ENCODE results near the gene AFM.

Gene AFM, protein sequence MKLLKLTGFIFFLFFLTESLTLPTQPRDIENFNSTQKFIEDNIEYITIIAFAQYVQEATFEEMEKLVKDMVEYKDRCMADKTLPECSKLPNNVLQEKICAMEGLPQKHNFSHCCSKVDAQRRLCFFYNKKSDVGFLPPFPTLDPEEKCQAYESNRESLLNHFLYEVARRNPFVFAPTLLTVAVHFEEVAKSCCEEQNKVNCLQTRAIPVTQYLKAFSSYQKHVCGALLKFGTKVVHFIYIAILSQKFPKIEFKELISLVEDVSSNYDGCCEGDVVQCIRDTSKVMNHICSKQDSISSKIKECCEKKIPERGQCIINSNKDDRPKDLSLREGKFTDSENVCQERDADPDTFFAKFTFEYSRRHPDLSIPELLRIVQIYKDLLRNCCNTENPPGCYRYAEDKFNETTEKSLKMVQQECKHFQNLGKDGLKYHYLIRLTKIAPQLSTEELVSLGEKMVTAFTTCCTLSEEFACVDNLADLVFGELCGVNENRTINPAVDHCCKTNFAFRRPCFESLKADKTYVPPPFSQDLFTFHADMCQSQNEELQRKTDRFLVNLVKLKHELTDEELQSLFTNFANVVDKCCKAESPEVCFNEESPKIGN

GRCh38 chr4:73481358-73481757 is at the start of gene AFM:
AFM (plus strand) TSS chr4:73481745; CDS start chr4:73481776, 31 bp downstream.
- no peak for DNase-seq

GRCh38 chr4:73431813-73432168 is 49.8 kb upstream of the AFM start:
- no peak for DNase-seq

DNA sequence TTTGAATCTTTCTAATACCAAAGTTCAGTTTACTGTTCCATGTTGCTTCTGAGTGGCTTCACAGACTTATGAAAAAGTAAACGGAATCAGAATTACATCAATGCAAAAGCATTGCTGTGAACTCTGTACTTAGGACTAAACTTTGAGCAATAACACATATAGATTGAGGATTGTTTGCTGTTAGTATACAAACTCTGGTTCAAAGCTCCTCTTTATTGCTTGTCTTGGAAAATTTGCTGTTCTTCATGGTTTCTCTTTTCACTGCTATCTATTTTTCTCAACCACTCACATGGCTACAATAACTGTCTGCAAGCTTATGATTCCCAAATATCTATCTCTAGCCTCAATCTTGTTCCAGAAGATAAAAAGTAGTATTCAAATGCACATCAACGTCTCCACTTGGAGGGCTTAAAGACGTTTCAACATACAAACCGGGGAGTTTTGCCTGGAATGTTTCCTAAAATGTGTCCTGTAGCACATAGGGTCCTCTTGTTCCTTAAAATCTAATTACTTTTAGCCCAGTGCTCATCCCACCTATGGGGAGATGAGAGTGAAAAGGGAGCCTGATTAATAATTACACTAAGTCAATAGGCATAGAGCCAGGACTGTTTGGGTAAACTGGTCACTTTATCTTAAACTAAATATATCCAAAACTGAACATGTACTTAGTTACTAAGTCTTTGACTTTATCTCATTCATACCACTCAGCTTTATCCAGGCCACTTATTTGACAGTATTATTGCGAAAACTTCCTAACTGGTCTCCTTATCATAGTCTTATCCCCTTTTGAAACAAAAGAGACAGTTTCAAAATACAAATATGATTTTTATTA is 49.2 kb upstream of the AFM start:
- DNase-seq: no peak

DNA sequence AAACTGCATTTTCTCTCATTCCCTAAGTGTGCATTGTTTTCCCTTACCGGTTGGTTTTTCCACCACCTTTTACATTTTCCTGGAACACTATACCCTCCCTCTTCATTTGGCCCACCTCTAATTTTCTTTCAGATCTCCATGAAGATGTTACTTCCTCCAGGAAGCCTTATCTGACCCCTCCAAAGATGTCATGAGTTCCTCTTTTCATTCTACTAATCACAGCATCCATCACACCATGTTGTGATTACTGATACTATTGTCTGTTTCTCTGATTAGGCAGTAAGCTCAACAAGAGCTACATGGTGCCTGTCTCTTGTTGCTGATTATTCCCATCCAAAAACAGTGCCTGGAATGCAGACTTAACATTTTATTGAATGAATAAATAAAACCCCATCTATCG is 48.4 kb upstream of the AFM start:
- DNase-seq: no peak

- DNase-seq: no peak
These were observed 47.2 kb upstream of the AFM start for GRCh38 chr4:73434311-73434710.

DNA sequence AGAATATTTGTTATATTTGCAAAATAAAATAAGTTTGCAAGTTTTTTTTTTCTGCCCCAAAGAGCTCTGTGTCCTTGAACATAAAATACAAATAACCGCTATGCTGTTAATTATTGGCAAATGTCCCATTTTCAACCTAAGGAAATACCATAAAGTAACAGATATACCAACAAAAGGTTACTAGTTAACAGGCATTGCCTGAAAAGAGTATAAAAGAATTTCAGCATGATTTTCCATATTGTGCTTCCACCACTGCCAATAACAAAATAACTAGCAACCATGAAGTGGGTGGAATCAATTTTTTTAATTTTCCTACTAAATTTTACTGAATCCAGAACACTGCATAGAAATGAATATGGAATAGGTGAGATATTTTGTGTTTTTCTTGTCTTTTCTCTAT is 45.6 kb upstream of the AFM start, which contains the start of gene AFP:
TSS of gene AFP (plus strand) at position 238 of the 400 bp plus-strand sequence. CDS start at position 280, 42 bp downstream.
- DNase-seq: no peak

DNA sequence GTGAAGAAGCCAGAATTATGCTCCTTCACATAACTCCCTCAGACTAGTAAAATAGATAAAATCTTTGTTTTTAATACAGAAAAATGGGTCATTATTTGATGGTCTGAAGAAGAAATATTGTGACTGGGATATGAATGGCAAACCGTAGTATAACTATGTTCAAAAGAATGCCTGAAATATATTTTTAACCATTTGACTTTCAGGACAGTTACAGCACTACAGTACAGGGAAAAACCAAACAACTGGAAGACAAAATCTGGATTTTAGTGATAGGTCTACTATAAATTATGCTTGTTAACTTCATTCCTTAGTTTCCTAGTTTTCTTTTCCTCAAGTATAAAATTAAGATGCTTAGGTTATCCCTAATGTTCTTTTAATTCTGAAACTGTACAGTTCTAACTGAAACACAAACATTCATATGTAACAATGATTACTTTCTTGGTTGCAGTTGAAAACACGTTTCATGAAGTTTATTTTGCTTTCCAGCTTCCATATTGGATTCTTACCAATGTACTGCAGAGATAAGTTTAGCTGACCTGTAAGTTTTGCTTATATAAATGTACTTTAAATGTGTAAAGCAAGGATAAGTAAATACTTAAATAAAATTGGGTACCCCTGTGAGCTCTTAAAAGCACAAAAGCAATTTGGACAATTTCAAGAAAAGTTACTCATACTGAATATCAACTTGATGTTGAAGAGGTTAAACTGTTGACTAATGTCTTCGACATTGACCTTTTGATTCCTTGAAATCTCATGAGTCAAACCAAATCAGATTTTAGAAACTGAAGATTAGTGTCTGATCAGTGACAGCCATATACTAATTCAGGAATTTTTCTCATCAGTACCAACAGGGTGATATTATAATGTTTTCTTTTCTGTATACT is 44.6 kb upstream of the AFM start:
- no peak for DNase-seq

DNA sequence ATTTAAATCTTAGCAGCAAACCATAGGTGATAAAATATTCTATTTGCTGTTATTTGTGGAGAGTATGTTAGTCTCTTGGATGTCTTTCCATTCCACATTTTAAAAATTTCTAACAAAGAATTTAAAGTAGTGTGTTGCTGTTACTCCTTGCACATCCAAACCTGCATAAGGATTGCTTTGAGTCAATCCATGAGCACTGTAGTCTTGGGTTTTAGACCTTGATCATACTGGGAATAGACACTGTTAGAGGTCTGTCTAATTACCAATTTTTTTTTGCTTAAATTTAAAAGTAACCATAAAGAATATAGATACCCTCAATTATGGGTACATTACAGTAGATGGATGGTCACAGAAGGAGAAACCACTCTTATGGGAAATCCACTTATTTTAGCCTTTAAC is 44.0 kb upstream of the AFM start:
- no peak for DNase-seq

- DNase-seq: no peak
These were observed 43.5 kb upstream of the AFM start for GRCh38 chr4:73438048-73438447.

- no peak for DNase-seq
These were observed 42.8 kb upstream of the AFM start for GRCh38 chr4:73438582-73439215.

DNA sequence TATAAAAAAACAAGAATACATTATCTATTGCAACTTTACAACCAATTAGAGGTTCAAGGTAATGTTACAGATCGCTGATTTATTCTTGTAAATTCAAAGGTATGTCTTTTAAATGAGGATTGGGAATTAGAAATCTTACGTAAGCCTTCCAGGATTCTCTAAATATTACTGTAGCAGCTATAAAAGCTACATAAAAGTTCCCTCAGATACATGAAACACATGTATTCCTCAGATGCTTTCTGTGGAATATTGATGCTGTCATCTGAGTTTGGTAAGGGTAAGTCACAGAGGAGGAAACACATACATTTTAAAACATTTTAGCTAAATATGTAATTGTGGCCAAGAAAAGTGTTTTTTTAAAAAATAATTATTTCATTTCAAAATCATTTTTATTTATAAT is 42.1 kb upstream of the AFM start:
- no peak for DNase-seq

GRCh38 chr4:73439991-73440390 is 41.6 kb upstream of the AFM start:
- no peak for DNase-seq

GRCh38 chr4:73440653-73441052 is 40.9 kb upstream of the AFM start:
- no peak for DNase-seq

- no peak for DNase-seq
These were observed 39.3 kb upstream of the AFM start for GRCh38 chr4:73442275-73442674.

- no peak for DNase-seq
These were observed 38.3 kb upstream of the AFM start for GRCh38 chr4:73443224-73443623.

DNA sequence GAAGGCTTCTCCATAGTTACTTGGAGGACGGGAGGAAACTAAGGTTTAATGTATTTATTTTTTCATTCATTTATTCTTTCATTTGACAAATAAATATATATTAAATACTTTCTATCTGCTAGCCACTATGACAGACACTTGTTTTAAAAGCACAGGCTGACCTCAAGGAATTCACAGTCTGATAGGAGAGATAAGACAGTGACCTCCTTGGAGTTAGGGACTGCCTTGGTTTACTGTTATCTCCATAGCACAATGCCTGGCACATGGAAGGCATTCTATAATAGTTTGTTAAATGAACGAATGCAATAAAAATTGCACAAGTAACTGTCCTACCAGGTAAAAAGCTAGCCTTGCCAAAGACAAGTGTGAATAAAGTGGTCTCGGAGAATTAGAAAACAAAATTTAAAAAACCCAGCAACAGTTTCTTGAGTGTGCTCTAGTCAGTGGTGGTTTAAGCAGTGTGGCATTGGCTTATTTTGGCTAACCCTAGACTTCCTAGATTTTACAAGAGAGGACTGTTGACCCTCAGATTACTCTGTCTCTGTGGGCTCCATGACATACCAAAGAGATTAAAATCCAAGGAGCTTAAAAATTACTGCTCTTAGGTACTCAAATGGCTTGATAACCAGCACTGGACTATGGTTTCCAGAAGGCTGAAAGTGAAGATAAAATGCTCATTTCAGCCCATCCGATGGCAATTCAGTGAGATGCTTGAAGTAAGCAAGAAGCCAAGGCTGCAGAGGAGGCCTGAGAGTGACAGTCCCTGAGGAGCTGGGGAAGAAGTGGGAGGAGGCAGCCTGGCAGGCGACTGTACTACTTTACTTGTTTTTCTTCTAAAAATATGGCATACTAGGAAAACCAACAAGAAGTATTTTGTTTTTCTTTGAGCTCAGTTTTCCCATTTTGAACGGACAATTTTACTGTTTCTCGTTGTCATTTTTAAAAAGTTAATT is 35.9 kb upstream of the AFM start:
- no peak for DNase-seq

DNA sequence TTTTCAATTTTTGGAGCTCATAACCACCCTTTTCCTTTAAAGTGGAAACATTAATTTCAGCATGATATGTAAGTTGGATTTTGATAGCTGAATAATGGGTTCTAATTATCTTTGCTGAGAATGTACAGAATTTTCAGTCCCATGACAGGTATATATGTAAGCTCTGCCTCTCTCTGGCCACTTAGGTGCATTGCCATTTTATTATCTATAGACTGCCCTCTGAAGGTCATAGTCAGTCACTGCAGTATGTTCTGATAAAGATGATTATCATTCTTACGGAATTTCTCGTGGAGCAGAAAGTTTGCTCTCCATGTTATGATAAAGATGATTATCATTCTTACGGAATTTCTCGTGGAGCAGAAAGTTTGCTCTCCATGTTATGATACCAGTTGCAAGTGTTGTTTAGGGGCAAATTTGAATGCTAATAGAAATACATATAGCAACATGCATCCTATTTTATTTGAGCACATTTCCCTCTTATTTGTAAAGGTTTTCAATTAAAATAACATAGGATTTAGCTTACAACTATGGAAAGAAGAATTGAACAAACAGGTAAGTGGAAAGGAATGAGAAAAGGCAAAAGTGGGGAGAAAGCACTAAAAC is 35.1 kb upstream of the AFM start:
- DNase-seq: no peak

GRCh38 chr4:73447671-73448070 is 33.9 kb upstream of the AFM start:
- DNase-seq: no peak

DNA sequence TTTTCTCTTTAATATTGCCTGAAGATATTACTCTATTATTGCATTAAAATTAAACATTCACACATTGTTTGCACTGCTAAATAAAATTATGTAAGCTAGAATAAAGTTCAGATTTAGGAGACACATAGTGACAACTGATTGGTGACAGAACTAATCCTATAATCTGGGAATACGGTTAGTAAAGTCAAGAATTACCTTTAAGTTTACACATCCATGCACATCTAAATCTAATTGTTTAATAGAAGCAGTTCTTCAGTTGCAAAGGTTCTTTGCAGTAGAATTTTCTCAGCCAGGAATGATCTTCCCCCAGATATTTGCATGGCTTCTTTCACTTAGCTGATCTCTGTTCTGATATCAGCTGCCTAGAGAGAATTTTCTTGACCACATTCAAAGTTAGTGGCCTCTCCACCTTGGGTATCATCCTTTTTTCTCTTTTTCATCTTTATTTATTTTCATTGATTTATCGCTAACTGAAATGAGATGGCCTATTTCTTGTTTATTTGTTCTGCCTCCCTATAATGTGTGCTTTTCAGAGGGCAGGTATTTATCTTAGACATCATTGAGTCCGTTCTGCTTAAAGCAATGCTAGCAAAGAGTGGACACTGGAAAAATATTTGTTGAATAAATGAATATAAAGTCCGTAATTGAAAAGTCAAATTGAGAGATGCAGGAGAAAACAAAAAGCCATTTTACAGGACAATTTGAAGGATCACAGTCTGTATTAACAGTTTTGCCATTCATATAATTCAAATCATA is 32.9 kb upstream of the AFM start:
- no peak for DNase-seq
